HUES48 (cell line): ENCODE results near the gene TREX2.

ENCODE experiments used
- H3K27ac ChIP-seq: one replicate; pipeline ENCODE4 v1.7.0; 2013; ENCODE audit warnings: low read depth, low read length, inconsistent platforms
- H3K27me3 ChIP-seq: 2 replicates; pipeline ENCODE4 v1.6.1; 2013; ENCODE audit warnings: mild to moderate bottlenecking, low read length; ENCODE audit not compliant: control insufficient read depth, insufficient read depth
- H3K36me3 ChIP-seq: 2 replicates; pipeline ENCODE4 v1.6.1; 2013; ENCODE audit warnings: low read length; ENCODE audit not compliant: control insufficient read depth, insufficient read depth
- H3K4me1 ChIP-seq: 2 replicates; pipeline ENCODE4 v1.6.1; 2013; ENCODE audit warnings: mild to moderate bottlenecking, low read length; ENCODE audit not compliant: control insufficient read depth, insufficient read depth
- H3K4me3 ChIP-seq: 2 replicates; pipeline ENCODE4 v1.5.1; 2013; ENCODE audit warnings: mild to moderate bottlenecking, low read depth, low read length
- H3K9ac ChIP-seq: 2 replicates; pipeline ENCODE4 v1.6.1; 2013; ENCODE audit warnings: mild to moderate bottlenecking, low read depth, low read length, moderate library complexity
- H3K9me3 ChIP-seq: 2 replicates; pipeline ENCODE4 v1.6.1; 2013; ENCODE audit warnings: low read length; ENCODE audit not compliant: control insufficient read depth, insufficient read depth

Gene TREX2

DNA sequence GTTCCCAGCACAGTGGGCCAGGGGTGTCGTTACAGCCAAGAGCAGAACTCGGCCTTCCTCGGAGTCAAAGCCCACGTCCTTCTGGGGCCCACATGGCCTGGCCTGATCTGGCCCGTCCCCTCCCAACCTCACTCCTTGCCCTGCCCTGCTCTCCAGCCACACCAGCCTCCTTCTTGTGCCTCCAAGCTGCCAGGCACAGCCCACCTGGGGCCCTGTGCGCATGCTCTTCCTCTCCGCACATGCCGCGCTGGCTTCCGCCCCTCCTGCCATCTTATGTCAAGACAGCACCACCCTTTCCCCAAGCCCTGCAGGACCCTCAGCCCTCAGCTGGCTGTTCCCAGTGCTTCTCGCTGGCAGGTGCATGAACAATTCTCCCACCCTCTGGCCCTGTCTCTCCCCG lies 17.7 kb upstream of the TREX2 start:
- no peak overlapping the region for H3K27ac ChIP-seq
- no peaks in the 10 kb centered on the region for H3K4me1 ChIP-seq
- H3K27me3 ChIP-seq: no peaks in the 10 kb centered on the region
- H3K36me3 ChIP-seq: peaks cover 19% of the 10 kb centered on the region
- H3K9ac ChIP-seq: no peak overlapping the region
- no peak overlapping the region for H3K4me3 ChIP-seq
- H3K9me3 ChIP-seq: peaks cover 41% of the 10 kb centered on the region

DNA sequence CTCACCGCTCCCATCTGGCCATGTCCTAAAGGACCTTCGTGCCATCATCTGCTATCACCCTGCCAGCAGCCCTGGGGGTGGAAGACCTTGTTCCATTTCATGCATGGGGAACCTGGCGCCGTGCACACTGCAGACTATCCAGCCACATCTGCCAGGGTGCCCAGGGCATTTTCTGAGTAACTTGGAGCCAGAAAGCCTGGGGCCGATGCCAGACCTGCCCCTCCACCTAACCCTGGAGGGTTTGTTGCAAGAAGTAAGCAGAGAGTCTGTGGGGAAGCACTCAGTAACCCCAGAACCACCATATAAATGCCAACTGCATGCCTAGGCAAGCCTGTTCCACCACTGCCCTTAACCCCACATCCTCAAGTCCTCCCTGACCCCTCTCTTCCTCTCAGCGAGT lies 17.2 kb upstream of the TREX2 start:
- Histone ChIP-seq H3K36me3 (0 out of 2 replicates have a peak, but pooled peaks cover 13% of the 10 kb centered on the region), H3K9ac (no peak overlapping the region), H3K27me3 (no peaks in the 10 kb centered on the region), H3K9me3 (peaks cover 42% of the 10 kb centered on the region), H3K4me1 (no peaks in the 10 kb centered on the region), H3K27ac (no peak overlapping the region), H3K4me3 (no peak overlapping the region)

DNA sequence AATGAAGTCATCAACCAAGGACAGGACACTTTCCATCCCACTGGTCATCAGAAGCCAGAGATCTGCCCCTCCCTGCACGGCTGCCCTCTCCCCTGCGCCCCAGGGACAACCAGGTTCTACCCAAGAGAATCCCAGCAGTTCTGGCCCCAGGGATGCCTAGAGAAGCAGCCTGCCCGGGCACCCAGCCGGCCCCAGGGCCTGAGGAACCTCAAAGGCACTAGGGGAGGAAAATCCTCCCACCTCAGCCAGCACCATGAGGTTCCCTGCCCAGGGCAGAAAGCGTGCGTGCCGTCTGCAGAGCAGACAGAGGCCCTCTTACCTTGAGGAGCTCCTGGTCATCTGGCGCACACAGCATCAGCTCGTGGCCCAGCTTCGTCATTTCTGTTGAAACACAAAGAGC lies 16.4 kb upstream of the TREX2 start:
- Histone ChIP-seq H3K27ac (no peak overlapping the region), H3K36me3 (0 out of 2 replicates have a peak, but pooled peaks cover 12% of the 10 kb centered on the region), H3K9me3 (peaks cover 42% of the 10 kb centered on the region), H3K9ac (no peak overlapping the region), H3K27me3 (no peaks in the 10 kb centered on the region), H3K4me3 (no peak overlapping the region), H3K4me1 (no peaks in the 10 kb centered on the region)

DNA sequence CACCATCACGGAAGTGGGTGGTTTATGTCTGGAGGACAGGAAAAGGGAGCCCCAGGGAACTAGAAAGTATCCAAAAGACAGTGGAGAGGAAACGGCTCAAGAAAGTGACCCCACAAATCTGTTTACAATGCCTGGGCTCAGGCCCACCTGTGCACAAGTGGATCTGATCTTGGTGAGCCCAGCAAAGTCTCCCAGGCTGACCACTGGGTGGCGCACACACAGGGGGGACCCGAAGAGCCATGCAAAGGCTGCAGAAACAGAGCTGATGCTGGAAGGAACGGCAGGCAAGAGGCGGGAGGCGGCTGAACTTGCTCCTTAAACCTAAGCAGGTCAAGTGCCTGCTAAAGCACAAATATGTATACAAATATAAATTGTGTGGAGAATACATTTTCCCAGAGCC lies 15.0 kb upstream of the TREX2 start:
- Histone ChIP-seq H3K36me3 (0 out of 2 replicates have a peak, but pooled peaks cover 17% of the 10 kb centered on the region), H3K4me3 (no peak overlapping the region)

DNA sequence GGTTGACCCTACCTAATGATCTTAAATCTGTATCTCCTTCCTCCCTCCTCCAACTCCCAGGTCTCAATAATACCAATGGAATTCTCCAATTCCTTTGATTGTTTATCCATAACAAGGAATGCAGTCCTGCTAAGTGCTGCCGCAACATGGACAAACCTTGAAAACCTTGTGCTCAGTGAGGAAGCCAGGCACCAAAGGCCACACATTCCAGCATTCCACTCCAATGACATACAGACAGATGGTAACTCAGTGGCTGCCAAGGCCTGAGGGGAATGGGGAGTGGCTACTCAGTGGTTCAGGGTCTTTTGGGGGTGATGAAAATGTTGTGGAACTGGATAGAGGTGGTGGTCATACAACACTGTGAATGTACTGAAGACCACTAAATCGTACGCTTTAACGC lies 14.1 kb upstream of the TREX2 start:
- H3K27ac ChIP-seq: no peak overlapping the region
- no peak overlapping the region for H3K9ac ChIP-seq
- no peaks in the 10 kb centered on the region for H3K4me1 ChIP-seq
- H3K27me3 ChIP-seq: no peaks in the 10 kb centered on the region
- 0 out of 2 replicates have a peak, but pooled peaks cover 19% of the 10 kb centered on the region for H3K36me3 ChIP-seq
- no peak overlapping the region for H3K4me3 ChIP-seq
- peaks cover 52% of the 10 kb centered on the region for H3K9me3 ChIP-seq

More for the DNA sequence above, 15.0 kb upstream of the TREX2 start:
- Histone ChIP-seq H3K9ac (no peak overlapping the region), H3K27ac (no peak overlapping the region), H3K27me3 (no peaks in the 10 kb centered on the region), H3K4me1 (no peaks in the 10 kb centered on the region), H3K9me3 (peaks cover 46% of the 10 kb centered on the region)

DNA sequence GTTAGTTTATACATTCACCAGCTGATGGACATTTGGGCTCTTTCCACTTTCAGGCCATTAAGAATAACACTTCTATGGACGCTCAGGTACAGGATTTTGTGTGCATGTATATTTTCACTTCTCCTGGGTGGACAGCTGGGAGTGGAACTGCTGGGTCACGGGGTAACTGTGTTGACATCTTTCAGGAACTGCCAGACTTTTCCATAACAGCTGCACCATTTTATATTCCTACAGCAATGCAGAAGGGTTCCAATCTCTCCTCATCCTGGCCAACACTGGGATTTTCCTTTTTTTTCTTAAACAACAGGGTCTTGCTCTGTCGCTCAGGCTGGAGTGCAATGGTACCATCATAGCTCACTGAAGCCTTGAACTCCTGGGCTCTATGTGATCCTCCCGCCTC lies 12.6 kb upstream of the TREX2 start:
- H3K4me3 ChIP-seq: no peak overlapping the region; the same call in 1 of the 2 replicates
- 0 out of 2 replicates have a peak, but pooled peaks cover 16% of the 10 kb centered on the region for H3K36me3 ChIP-seq
- peaks cover 46% of the 10 kb centered on the region for H3K9me3 ChIP-seq
- H3K9ac ChIP-seq: no peak overlapping the region
- no peaks in the 10 kb centered on the region for H3K27me3 ChIP-seq
- no peak overlapping the region for H3K27ac ChIP-seq
- H3K4me1 ChIP-seq: no peaks in the 10 kb centered on the region

DNA sequence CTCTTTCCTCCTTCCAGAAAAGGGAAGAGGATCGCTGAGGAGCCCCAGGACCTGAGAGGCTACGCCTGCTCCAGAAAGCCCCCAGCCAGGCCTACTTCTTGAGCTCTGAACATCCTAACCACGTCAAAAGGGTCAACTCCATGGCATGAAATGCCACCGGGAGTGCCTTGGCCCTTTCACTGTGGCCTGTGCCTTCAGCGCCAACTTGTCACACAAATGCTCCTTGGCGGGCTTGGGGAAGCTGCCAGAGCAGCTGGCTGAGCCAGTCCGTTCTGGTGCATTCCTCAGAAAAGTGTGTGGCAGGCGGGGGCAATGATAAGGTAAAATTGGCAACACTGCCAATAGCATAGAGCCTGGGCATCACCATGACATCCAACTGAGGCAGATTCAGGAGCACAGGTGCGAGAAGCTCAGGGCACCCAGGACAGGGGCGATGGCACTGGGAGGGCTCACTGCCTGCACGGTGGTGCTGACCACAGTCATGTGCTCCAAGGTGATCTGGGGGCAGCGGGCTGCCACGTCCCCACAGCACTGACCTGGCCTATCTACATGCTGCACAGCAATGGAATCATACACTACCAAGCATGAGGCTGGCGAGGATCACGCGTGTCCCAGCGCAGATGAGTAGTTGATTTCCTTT lies 12.1 kb upstream of the TREX2 start:
- 0 out of 2 replicates have a peak, but pooled peaks cover 14% of the 10 kb centered on the region for H3K36me3 ChIP-seq
- no peak overlapping the region for H3K4me3 ChIP-seq
- H3K27ac ChIP-seq: no peak overlapping the region
- H3K9ac ChIP-seq: no peak overlapping the region
- no peaks in the 10 kb centered on the region for H3K27me3 ChIP-seq
- H3K9me3 ChIP-seq: peaks cover 47% of the 10 kb centered on the region
- no peaks in the 10 kb centered on the region for H3K4me1 ChIP-seq

DNA sequence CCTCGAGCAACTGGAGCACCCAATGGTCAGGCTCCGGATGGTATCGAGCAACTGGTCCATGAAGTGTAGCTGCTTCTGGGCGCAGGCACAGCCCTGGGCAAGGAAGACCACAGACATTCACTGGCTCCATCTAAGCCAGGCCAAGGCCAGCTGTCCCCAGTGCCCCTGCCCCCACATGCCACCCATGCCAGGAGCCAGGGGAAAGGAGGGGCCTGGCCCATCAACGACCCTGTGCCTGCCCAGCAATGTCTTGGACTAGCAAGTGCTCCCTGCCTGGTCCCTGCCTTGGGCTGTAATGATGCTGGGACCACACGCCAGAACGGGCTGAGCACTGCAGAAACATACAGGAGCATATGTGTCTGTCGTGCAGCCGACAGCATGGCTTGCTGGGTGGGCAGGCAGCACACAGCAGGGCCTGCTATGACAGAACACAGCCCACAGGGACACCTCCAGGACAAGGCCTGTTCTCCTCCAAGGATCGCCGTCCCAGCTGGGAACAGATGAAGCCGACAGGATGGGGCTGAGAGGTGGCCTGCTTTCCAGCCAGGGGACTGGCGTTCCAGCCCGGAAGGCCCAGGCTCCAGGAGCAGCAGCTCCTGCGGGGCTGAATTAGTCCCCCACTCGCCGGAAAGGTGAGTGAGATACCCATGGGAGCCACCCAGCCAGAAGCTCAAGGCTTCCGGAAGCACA lies 11.4 kb upstream of the TREX2 start:
- Histone ChIP-seq H3K4me3 (no peak overlapping the region), H3K27ac (no peak overlapping the region), H3K9ac (no peak overlapping the region), H3K36me3 (0 out of 2 replicates have a peak, but pooled peaks cover 13% of the 10 kb centered on the region), H3K4me1 (no peaks in the 10 kb centered on the region), H3K9me3 (peaks cover 48% of the 10 kb centered on the region), H3K27me3 (no peaks in the 10 kb centered on the region)

DNA sequence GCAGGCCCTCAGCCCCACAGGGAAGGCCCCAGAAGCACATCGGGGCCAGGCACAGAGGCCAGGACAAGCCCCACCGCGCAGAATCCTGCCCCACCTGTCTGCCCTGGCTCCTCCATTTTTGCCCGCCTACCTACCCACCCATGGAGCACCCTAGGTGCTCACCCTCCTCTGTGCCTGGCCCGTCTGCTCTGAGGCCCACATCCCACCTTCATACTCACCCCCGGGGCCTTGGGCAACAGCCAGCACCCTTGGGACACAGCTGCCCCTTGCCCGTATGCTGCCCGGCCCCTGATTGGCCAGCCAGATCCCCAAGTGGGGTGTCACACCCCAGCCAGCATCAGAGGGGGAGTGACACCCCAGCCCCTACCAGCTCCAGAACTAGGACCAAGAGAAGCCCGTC lies 10.8 kb upstream of the TREX2 start:
- Histone ChIP-seq H3K27ac (no peak overlapping the region), H3K4me3 (no peak overlapping the region), H3K4me1 (no peaks in the 10 kb centered on the region), H3K36me3 (0 out of 2 replicates have a peak, but pooled peaks cover 13% of the 10 kb centered on the region), H3K9ac (no peak overlapping the region), H3K27me3 (no peaks in the 10 kb centered on the region), H3K9me3 (peaks cover 48% of the 10 kb centered on the region)

DNA sequence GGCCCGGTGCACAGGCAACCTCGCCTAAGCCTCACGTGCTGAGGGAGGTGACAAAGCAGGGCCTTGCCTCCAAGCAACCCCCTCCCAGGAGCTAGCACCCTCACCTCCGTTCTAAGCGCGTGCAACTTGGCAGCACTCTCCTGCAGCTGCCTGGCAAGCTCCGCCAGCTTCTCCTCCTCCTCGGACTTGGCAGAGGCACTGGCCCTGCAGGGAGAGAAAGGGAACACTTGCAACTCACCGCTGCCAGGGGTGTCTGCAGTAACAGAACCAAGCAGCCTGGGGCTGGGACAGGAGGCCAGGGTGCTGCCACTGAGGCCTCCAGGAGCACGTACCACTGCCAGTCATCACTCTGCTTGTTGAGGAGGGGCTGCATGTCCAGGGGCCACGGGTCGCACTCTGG lies 10.3 kb upstream of the TREX2 start:
- Histone ChIP-seq H3K27ac (no peak overlapping the region), H3K9me3 (peaks cover 47% of the 10 kb centered on the region), H3K27me3 (no peaks in the 10 kb centered on the region), H3K4me3 (no peak overlapping the region), H3K4me1 (no peaks in the 10 kb centered on the region), H3K36me3 (0 out of 2 replicates have a peak, but pooled peaks cover 13% of the 10 kb centered on the region), H3K9ac (no peak overlapping the region)

DNA sequence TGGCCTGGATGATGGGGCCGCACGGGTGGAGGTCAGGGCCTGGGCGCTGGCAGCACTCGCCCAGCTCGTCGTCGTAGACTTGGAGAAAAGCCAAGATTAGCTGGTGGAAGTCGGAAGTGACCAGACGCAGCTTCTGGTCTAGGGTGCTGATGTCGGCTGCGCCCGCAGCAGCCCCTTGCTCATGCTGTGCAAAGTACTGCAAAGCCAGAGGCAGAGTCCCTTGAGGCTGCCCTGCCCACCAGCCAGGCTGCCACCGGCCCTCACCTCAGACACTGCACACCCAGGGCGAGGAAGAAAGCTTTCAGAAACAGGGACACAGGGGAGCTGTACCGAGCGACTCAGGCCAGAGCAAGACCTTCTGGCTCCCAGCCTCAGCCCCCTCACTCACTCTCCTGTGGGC lies 9.7 kb upstream of the TREX2 start:
- Histone ChIP-seq H3K9me3 (peaks cover 43% of the 10 kb centered on the region), H3K36me3 (0 out of 2 replicates have a peak, but pooled peaks cover 13% of the 10 kb centered on the region), H3K4me3 (no peak overlapping the region), H3K9ac (no peak overlapping the region), H3K4me1 (no peaks in the 10 kb centered on the region), H3K27ac (no peak overlapping the region), H3K27me3 (no peaks in the 10 kb centered on the region)
